NT2/D1 (cell line): ENCODE results near the gene TRAPPC1.

Experiments
- SUZ12 ChIP-seq: IDR thresholded peaks from 2 replicates; pipeline ENCODE4 v1.6.1; 2011; ENCODE audit not compliant: insufficient read length, insufficient read depth; ENCODE audit errors: extremely low read depth
- YY1 ChIP-seq: IDR thresholded peaks from 2 replicates; pipeline ENCODE4 v1.6.1; 2011; ENCODE audit not compliant: insufficient read length, insufficient read depth
- ZNF274 ChIP-seq: IDR thresholded peaks from 2 replicates; pipeline ENCODE4 v1.6.1; 2011; ENCODE audit warnings: mild to moderate bottlenecking, low read depth, low read length

GRCh38 chr17:7915611-7916384 is 15.9 kb downstream of the TRAPPC1 start, which contains the start of gene RNF227:
- TF ChIP-seq ZNF274 = no peak
- no peak for TF ChIP-seq YY1
- no peak for TF ChIP-seq SUZ12
